ENCODE results near the gene CCT8. TPM values are rescaled to one million over a fixed set of nuclear protein-coding genes. Genes with fewer than 3 reads are reported as not detected.

The CCT8 gene
- total RNA-seq, 2 experiments from 2014 or later, result 422 to 447 TPM

GRCh38 chr21:29080454-29080941 lies 7.0 kb upstream of the CCT8 start:
- ChIA-PET POLR2A (no interaction called here), CTCF (no interaction called here)

- ChIA-PET CTCF (interaction anchor here (1.4 kb wide), 1 partner anchor 11 kb away, joined by 4 read pairs; no protein-coding TSS in a partner anchor), POLR2A (no interaction called here)
Observed at GRCh38 chr21:29078869-29079767, 5.7 kb upstream of the CCT8 start.

GRCh38 chr21:29077651-29078090 lies 4.2 kb upstream of the CCT8 start:
- CTCF ChIA-PET, result interaction anchor here (1.7 to 2.5 kb wide), 2 partner anchors 53 to 222 kb away, joined by 3 to 7 read pairs; partner anchors contain the start of gene USP16
- POLR2A ChIA-PET, result interaction anchor here (1.6 to 2.3 kb wide), 2 partner anchors 75 to 222 kb away, joined by 4 to 15 read pairs; partner anchors contain the start of gene BACH1

- POLR2A ChIA-PET, result interaction anchor here (0.5 to 2.3 kb wide), 3 partner anchors 74 to 578 kb away, joined by 3 to 15 read pairs (median 4); partner anchors contain the start of gene BACH1
- CTCF ChIA-PET, result interaction anchor here (1.7 to 2.5 kb wide), 2 partner anchors 52 to 223 kb away, joined by 3 to 7 read pairs; partner anchors contain the start of gene USP16
Observed at GRCh38 chr21:29076731-29077640, 3.5 kb upstream of the CCT8 start.

DNA sequence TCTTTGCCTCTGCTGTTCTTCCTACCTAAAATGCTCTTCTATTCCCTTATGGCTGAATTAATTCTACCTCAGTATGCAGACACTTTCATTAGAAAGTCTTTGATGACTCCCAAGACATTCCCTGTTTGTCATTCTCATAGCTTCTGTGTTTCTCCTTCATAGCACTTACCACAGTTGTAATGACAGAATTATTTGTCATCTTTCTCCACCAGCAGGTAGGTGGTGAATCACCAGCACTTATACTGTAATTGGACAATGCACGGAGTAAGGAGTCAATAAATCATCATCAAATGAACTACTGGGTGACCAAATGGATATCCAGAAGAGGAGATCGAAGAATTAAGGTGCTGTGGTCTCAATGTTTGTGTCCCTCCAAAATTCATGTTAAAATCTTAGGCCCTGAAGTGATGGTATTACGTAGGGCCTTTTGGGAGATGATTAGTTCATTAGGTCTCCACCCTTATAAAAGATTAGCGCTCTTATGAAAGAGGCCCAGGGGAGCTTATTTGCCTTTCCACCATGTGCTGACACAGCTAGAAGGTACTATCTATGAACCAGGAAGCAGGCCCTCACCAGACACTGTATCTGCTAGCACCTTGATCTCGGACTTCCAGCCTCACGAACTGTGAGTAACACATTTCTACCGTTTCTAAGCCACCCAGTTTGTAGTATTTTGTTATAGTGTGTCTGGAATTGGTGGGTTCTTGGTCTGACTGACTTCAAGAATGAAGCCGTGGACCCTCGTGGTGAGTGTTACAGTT lies 2.4 kb upstream of the CCT8 start:
- ChIA-PET CTCF (interaction anchor here (2.5 kb wide), 1 partner anchor 224 kb away, joined by 7 read pairs; no protein-coding TSS in a partner anchor), POLR2A (interaction anchor here (1.6 to 2.3 kb wide), 2 partner anchors 73 to 223 kb away, joined by 4 to 15 read pairs; partner anchors contain the start of gene BACH1)

GRCh38 chr21:29074783-29075182 lies 1.3 kb upstream of the CCT8 start:
- POLR2A ChIA-PET, result no interaction called here

DNA sequence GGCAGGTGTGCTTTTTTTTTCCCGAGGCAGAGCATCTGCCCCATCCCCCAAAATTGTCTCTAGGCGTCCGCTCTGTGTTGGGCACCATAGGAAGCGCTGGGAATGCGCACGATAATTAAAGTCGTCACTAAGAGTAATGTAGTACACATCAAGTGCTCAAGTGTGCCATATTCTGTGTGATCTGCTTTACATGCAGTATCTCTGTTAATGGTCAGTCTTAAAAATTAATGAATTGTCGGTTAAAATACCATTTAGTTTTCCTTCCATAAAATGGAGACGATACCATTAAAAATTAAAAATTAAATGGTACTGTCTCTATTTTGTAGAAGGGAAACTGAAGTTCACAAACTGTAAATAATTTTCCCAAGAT lies 544 bp upstream of the CCT8 start:
- POLR2A ChIA-PET, result interaction anchor here (0.6 to 1.2 kb wide), 7 partner anchors 9 to 226 kb away, joined by 3 to 11 read pairs (median 4); partner anchors contain the start of genes LTN1, RWDD2B and USP16
- CTCF ChIA-PET, result no interaction called here

More at GRCh38 chr21:29074783-29075182, 1.3 kb upstream of the CCT8 start:
- CTCF ChIA-PET, result no interaction called here

- POLR2A ChIA-PET, result interaction anchor here (0.6 to 1.3 kb wide), 5 partner anchors 15 to 236 kb away, joined by 3 to 4 read pairs (median 3); no protein-coding TSS in a partner anchor
- CTCF ChIA-PET, result interaction anchor here (0.7 to 0.8 kb wide), 2 partner anchors 16 to 226 kb away, joined by 3 read pairs; partner anchors contain the start of gene BACH1
Observed at GRCh38 chr21:29072873-29073221, 601 bp downstream of the CCT8 start.

GRCh38 chr21:29064850-29065481 lies 8.5 kb downstream of the CCT8 start:
- ChIA-PET CTCF (interaction anchor here (0.7 to 1.1 kb wide), 2 partner anchors 37 to 207 kb away, joined by 3 read pairs; no protein-coding TSS in a partner anchor), POLR2A (interaction anchor here (1.5 kb wide), 1 partner anchor 9 kb away, joined by 3 read pairs; no protein-coding TSS in a partner anchor)

GRCh38 chr21:29056538-29057050 lies 16.9 kb downstream of the CCT8 start:
- ChIA-PET CTCF (interaction anchor here (1.2 kb wide), 1 partner anchor 16 kb away, joined by 3 read pairs; no protein-coding TSS in a partner anchor), POLR2A (interaction anchor here (0.6 kb wide), 2 partner anchors 18 to 56 kb away, joined by 3 read pairs; no protein-coding TSS in a partner anchor)

GRCh38 chr21:29056005-29056404 lies 17.4 kb downstream of the CCT8 start:
- CTCF ChIA-PET, result no interaction called here
- POLR2A ChIA-PET, result no interaction called here

GRCh38 chr21:29055080-29055479 lies 18.4 kb downstream of the CCT8 start:
- ChIA-PET CTCF (no interaction called here), POLR2A (no interaction called here)

DNA sequence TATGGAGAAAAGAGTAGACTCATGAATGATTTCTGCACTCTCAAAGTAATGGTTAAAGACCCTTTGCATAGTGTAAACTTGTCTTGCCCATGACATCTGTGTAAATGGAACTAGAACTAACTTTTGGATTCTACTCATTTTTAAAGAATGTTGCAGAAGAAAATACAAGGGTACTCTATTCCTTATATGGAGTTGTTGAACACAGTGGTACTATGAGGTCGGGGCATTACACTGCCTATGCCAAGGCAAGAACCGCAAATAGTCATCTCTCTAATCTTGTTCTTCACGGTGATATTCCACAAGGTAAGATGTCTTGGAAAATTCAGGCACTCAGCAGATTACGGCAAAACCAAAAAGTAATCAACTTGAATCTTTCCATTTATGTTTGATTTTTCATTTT lies 19.8 kb downstream of the CCT8 start:
- POLR2A ChIA-PET, result no interaction called here
- CTCF ChIA-PET, result interaction anchor here (0.6 kb wide), 1 partner anchor 319 kb away, joined by 3 read pairs; no protein-coding TSS in a partner anchor

- CTCF ChIA-PET, result interaction anchor here (0.6 kb wide), 1 partner anchor 320 kb away, joined by 3 read pairs; no protein-coding TSS in a partner anchor
Observed at GRCh38 chr21:29053011-29053553, 20.4 kb downstream of the CCT8 start.

GRCh38 chr21:29052224-29052623 lies 21.2 kb downstream of the CCT8 start:
- CTCF ChIA-PET, result no interaction called here
- POLR2A ChIA-PET, result no interaction called here

More at GRCh38 chr21:29053011-29053553, 20.4 kb downstream of the CCT8 start:
- POLR2A ChIA-PET, result no interaction called here

DNA sequence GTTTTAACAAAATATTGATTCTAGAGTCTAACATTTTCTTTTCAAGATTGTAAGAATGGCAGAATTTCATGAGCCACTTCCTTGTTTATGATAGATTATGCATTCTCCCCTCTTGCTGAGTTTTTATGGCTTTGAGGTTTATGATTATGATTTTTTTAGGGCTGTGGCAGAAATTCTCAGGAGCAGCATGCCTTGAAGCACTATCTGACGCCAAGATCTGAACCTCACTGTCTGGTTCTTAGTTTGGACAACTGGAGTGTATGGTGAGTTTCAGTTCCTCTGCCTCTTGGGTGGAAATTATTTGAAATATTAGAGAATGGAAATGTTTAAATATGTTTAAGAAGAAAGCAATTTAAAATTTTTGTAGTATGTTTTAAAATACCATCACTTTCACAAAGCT lies 38.8 kb downstream of the CCT8 start:
- POLR2A ChIA-PET, result no interaction called here

GRCh38 chr21:29033871-29034270 lies 39.6 kb downstream of the CCT8 start:
- POLR2A ChIA-PET, result no interaction called here
- CTCF ChIA-PET, result no interaction called here

More for the DNA sequence above, 38.8 kb downstream of the CCT8 start:
- CTCF ChIA-PET, result no interaction called here
